Left lung (tissue), 10 donors: ENCODE results near the gene DNAAF5. TPM values are rescaled to one million over a fixed set of nuclear protein-coding genes. Genes with fewer than 3 reads are reported as not detected.

Source experiments
- ATAC-seq: fragments of 200-7000 bp; cut with Tn5 transposase; one replicate; pipeline ENCODE4 v1.9.1; 2020; ENCODE audit warnings: moderate library complexity
- DNase-seq, 4 donors: peaks; one replicate each; pipeline ENCODE4 v3.0.0-alpha.2; 2013 to 2020
- H3K27ac ChIP-seq, 2 donors: fragments of 200-600 bp; sonication (generic) in 1 of 2; one replicate each; pipeline versions ENCODE4 v1.5.0 to v1.8.0; 2020 to 2021
- H3K27me3 ChIP-seq, 2 donors: fragments of 200-600 bp; sonication (generic) in 1 of 2; one replicate each; pipeline versions ENCODE4 v1.5.0 to v1.8.0; 2020 to 2021
- H3K36me3 ChIP-seq, 2 donors: fragments of 200-600 bp; sonication (generic) in 1 of 2; one replicate each; pipeline versions ENCODE4 v1.5.0 to v1.8.0; 2020 to 2021
- H3K4me1 ChIP-seq, 2 donors: fragments of 200-600 bp; one replicate each; pipeline ENCODE4 v1.8.0; 2021
- H3K4me3 ChIP-seq, 2 donors: fragments of 200-600 bp; sonication (generic) in 1 of 2; one replicate each; pipeline versions ENCODE4 v1.5.0 to v1.8.0; 2020 to 2021; ENCODE audit warnings: mild to moderate bottlenecking in 1 of 2
- H3K9me3 ChIP-seq, 2 donors: fragments of 200-600 bp; sonication (generic) in 1 of 2; one replicate each; pipeline versions ENCODE4 v1.5.0 to v1.8.0; 2020 to 2021
- intact Hi-C, 2 donors: fragments of 100-400 bp; cut with DNase I; formaldehyde crosslinking; loops; one replicate each; pipeline versions ENCODE4 v1.11.2 to v1.14.2; 2022
- polyA plus RNA-seq, 6 donors: library from polyadenylated mRNA; unstranded; fragments of 120-200 nt; gene quantifications; one replicate each; pipeline ENCODE4 v1.2.1, GENCODE V29; 2013; ENCODE audit not compliant: insufficient read length in 6 of 6
- total RNA-seq, 2 donors: library from RNA; stranded (reverse); fragmentation: NEBNext Ultra II Directional; extraction: Animal tissue kit (Norgen Biotek cat#: 25700); gene quantifications; one replicate each; pipeline ENCODE4 v1.2.1, GENCODE V29; 2021
- TF ChIP-seq, protein P1 (sequence below), 2 donors: fragments of 200-600 bp; sonication (generic) in 1 of 2; IDR thresholded peaks; one replicate each; pipeline versions ENCODE4 v1.5.0 to v1.8.0; 2021; ENCODE audit warnings: antibody characterized with exemption in 2 of 2
- donor health status: DM: no; HTN: yes; CAD: no.
- donor health status: DM: no; HTN: no; CAD: no.

Gene DNAAF5
- total and polyA plus RNA-seq, 8 donors, result 19.9 to 30.6 (median 26.2) TPM

DNA sequence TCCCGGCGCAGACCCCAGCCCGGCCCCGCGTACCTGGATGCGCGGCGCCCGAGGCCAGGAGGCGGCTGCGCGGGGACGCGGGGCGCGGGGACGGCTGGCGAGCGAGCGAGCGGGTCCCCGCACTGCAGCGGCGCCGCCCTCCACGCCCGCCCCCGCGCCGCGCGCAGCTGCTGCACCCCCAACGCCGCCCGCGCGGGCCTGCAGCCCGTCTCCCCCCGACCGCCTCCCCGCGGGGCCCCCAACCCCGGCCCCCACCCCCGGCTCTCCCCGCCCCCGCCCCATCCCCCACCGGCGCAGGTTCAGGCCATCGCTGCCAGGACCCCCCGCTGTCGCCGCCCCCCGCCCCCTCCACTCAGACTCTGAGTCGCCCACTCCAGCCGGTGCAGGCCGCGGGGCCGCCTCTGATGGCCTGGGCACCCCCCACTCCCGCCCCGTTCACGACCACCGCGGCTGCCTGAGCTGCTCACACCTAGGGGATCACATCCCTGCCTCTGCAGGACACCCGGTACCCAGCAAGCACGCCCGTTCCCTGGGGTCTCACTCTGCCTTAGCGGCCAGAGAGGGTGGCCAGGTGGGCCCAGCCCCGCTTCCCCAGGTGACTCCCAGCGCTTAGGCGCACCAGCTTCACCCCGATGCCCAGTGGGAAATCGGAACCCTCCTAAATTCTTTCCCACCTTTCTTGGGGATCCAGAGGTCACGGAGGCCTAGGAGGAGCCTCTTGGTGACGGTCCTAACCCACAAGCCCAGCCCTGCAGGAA, 13.9 kb upstream of the DNAAF5 start:
- H3K4me3 ChIP-seq, result peak overlapping the region; percentile 25 to 40
- no peak overlapping the region for H3K27ac ChIP-seq
- TF ChIP-seq, protein P1, sequence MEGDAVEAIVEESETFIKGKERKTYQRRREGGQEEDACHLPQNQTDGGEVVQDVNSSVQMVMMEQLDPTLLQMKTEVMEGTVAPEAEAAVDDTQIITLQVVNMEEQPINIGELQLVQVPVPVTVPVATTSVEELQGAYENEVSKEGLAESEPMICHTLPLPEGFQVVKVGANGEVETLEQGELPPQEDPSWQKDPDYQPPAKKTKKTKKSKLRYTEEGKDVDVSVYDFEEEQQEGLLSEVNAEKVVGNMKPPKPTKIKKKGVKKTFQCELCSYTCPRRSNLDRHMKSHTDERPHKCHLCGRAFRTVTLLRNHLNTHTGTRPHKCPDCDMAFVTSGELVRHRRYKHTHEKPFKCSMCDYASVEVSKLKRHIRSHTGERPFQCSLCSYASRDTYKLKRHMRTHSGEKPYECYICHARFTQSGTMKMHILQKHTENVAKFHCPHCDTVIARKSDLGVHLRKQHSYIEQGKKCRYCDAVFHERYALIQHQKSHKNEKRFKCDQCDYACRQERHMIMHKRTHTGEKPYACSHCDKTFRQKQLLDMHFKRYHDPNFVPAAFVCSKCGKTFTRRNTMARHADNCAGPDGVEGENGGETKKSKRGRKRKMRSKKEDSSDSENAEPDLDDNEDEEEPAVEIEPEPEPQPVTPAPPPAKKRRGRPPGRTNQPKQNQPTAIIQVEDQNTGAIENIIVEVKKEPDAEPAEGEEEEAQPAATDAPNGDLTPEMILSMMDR (IDR thresholded peaks at IDR 0.05), result no peak
- H3K27me3 ChIP-seq, result peaks cover 0 to 29% of the 10 kb centered on the region in 2 donors
- H3K4me1 ChIP-seq, result no peaks in the 10 kb centered on the region
- intact Hi-C loops, result no loop called here
- no peaks in the 10 kb centered on the region for H3K9me3 ChIP-seq
- DNase-seq (peak in 1 of 4 donors; percentile 26), ATAC-seq (no peak)
- no peaks in the 10 kb centered on the region for H3K36me3 ChIP-seq

DNA sequence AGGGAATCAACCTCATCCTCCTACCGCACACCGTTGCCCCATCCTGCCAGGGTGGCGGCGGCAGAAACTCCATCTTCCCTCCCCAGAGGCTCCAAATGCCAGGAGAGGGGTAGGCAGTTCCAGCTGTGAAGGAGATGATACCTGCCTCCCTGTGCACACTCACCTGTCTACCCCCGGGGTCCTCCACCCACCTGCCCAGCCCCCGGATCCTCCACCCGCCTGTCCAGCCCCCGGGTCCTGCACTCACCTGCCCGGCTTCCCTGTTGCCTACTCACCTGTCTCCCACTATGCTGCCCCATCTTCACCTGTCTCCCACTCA, 13.4 kb upstream of the DNAAF5 start:
- TF ChIP-seq, protein P1 (IDR thresholded peaks at IDR 0.05), result no peak
- intact Hi-C loops, result no loop called here
- no peaks in the 10 kb centered on the region for H3K36me3 ChIP-seq
- DNase-seq, result peak in 1 of 4 donors; percentile 29
- no peaks in the 10 kb centered on the region for H3K4me1 ChIP-seq
- peaks cover 0 to 29% of the 10 kb centered on the region in 2 donors for H3K27me3 ChIP-seq
- H3K4me3 ChIP-seq, result no peak overlapping the region
- no peak overlapping the region for H3K27ac ChIP-seq
- no peaks in the 10 kb centered on the region for H3K9me3 ChIP-seq
- ATAC-seq, result no peak

DNA sequence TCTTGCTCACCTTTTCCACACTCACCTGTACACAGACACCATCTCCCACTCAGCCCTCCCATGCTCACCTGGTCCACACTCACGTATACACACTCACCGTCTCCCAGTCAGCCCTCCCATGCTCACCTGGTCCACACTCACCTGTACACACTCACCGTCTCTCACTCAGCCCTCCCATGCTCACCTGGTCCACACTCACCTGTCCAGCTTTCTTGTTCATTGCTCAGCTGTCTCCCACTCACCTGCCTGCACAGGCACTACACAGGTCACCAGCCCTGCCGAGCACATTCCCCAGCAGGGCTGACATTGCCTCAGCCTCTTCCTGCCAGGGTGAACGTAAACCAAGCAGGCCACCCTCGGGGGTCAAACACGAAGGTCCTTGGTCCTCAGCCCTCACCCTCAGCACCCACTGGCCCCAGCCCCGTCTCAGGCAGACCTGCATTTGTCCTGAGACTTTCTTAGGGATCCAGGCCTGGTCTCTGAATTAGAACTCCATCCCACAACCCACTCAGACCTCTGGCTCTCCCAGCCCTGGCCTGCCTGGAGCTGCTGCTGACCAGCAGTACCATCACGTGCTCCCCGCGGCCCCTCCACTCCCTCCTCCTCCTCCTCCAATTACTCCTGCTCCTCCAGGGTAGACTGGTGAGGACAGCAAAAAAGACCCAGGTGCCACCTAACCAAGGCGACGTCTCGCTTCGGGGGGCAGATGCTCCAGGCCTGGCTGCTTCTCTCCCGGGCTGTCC, 12.8 kb upstream of the DNAAF5 start:
- intact Hi-C loops, result no loop called here
- Histone ChIP-seq H3K4me3 (no peak overlapping the region), H3K9me3 (no peaks in the 10 kb centered on the region), H3K27me3 (peaks cover 0 to 29% of the 10 kb centered on the region in 2 donors), H3K27ac (no peak overlapping the region), H3K4me1 (no peaks in the 10 kb centered on the region), H3K36me3 (no peaks in the 10 kb centered on the region)
- ATAC-seq (no peak), DNase-seq (peak in 1 of 4 donors; percentile 18)
- TF ChIP-seq, protein P1 (IDR thresholded peaks at IDR 0.05), result no peak

DNA sequence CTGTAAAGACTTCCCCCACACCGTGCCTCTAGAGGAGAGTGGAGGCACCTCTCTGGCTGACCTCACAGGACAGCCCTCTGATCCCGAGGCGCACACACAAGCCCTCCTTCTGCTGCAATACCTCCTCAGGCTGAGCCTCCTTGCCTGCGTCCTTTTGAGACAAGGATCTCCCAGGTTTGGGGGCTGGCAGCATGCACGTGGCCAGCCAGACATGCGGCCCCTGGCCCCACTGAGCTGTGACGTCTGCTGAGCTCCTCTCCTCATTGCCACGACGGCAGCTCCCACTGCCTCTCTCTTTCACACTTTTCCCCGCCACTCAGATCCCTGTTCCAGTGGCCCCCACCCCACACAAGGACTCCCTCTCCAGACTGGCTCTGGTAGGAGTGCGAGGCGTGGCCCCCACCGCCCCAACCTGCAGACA, 12.2 kb upstream of the DNAAF5 start:
- H3K36me3 ChIP-seq, result no peaks in the 10 kb centered on the region
- TF ChIP-seq, protein P1 (IDR thresholded peaks at IDR 0.05), result no peak
- H3K4me3 ChIP-seq, result no peak overlapping the region
- intact Hi-C loops, result no loop called here
- no peak for ATAC-seq
- no peak overlapping the region for H3K27ac ChIP-seq
- no peaks in the 10 kb centered on the region for H3K4me1 ChIP-seq
- DNase-seq, result peak in 1 of 4 donors; percentile 25
- H3K27me3 ChIP-seq, result peaks cover 0 to 29% of the 10 kb centered on the region in 2 donors
- no peaks in the 10 kb centered on the region for H3K9me3 ChIP-seq

DNA sequence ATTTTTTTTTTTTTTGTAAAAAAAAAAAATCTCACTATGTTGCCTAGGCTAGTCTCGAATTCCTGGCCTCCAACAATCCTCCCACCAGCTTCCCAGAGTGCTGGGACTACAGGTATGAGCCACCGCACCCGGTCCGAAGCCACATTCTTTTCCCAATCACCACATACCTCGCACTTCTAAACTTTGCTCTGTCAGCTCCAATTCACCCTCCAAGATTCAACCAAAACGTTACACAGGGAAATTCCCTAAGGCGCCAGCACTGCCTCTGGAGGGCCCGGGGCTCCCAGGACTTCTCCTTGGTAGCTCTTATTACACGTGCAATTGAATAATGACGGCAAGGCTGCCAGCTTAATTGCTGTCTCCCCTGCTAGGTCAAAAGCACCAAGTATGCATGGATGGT, 10.3 kb upstream of the DNAAF5 start:
- no peak overlapping the region for H3K4me3 ChIP-seq
- H3K36me3 ChIP-seq, result no peaks in the 10 kb centered on the region
- TF ChIP-seq, protein P1 (IDR thresholded peaks at IDR 0.05), result no peak
- H3K27me3 ChIP-seq, result peaks cover 0 to 25% of the 10 kb centered on the region in 2 donors
- intact Hi-C loops, result no loop called here
- peak in 1 of 4 donors; percentile 26 for DNase-seq
- H3K4me1 ChIP-seq, result no peaks in the 10 kb centered on the region
- H3K27ac ChIP-seq, result no peak overlapping the region
- peaks cover 0 to 2% of the 10 kb centered on the region in 2 donors for H3K9me3 ChIP-seq
- peak; percentile 42 for ATAC-seq
